OCI-LY7 (cell line): ENCODE data around the gene MAPK14.

ENCODE experiments used
- EZH2phosphoT487 ChIP-seq: fragments of 200-600 bp; sonication (generic); IDR thresholded peaks from 2 replicates; pipeline ENCODE4 v1.6.1; 2018; ENCODE audit warnings: low read depth, borderline replicate concordance, mild to moderate bottlenecking, mixed run types, antibody characterized with exemption, low read length, moderate library complexity, mixed read lengths
- TF ChIP-seq, protein P1 (sequence below): fragments of 200-600 bp; sonication (generic); conservative IDR thresholded peaks from 2 replicates; pipeline ENCODE4 v1.5.1; 2014; ENCODE audit warnings: mild to moderate bottlenecking, antibody characterized with exemption, low read length, moderate library complexity, mixed read lengths

DNA sequence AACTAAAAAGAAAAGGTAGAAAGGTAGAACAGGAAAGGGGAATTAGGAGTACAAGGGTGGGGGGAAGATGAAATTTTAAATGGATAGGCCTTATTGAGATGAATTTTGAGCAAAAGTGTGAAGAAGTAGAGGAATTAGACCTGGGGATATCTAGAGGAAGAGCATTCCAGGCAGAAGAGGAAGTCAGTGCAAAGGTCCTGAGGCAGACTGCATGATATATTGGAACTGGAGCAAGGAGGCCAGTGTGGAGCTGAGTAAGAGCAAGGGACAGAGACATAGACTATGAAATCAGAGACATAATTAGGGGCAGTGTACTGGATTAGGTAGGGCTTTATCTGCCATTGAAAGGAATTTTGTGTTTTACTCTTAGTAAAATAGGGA lies 40.4 kb downstream of the MAPK14 start:
- TF ChIP-seq, protein P1, sequence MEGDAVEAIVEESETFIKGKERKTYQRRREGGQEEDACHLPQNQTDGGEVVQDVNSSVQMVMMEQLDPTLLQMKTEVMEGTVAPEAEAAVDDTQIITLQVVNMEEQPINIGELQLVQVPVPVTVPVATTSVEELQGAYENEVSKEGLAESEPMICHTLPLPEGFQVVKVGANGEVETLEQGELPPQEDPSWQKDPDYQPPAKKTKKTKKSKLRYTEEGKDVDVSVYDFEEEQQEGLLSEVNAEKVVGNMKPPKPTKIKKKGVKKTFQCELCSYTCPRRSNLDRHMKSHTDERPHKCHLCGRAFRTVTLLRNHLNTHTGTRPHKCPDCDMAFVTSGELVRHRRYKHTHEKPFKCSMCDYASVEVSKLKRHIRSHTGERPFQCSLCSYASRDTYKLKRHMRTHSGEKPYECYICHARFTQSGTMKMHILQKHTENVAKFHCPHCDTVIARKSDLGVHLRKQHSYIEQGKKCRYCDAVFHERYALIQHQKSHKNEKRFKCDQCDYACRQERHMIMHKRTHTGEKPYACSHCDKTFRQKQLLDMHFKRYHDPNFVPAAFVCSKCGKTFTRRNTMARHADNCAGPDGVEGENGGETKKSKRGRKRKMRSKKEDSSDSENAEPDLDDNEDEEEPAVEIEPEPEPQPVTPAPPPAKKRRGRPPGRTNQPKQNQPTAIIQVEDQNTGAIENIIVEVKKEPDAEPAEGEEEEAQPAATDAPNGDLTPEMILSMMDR, result no peak
- no peak for TF ChIP-seq EZH2phosphoT487
